Measurements from ENCODE around the gene KLHL18.

KLHL18 gene

DNA sequence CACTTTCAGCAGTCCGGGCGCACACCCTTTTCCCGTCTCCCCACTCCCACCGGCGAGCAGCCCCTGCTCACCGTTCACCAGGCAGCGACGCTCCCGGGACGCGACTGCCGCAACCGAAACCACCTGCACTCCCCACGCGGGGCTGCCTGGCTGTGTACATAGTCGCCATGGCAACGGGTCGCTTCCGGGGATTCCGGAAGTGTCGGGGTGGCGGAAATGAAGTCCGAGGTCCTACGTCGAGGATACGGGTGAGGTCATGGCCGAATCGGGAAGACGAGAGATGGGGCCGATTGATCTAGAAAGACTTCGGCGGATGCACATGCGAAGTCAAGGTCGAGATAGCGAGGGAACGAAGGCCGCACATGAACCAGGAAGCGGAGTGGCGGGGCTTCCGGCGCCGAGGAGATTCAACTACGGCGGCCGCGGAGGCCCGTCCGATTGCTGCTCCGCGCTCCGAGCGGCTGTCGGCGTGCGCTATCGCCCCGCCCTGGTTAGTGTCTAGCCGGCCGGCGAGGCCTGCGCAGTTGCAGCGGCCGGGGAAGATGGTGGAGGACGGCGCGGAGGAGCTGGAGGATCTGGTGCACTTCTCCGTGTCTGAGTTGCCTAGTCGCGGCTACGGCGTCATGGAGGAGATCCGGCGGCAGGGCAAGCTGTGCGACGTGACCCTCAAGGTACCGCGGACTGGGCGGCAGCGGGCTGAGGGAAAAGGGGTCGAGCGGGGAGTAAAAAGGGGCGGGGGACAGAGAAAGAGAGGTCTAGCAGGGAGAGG lies at the start of gene KLHL18, which contains the start of gene KIF9:
Gene KLHL18 (plus strand): TSS at position 521 of the 769 bp plus-strand sequence. CDS start 22 bp downstream, at position 543.
Gene KIF9 (minus strand): TSS at position 376 of the 769 bp plus-strand sequence. CDS start 5,425 bp downstream, outside the sequence.
- peak within 1 kb of the TSS; percentile 86 for H3K4me3 ChIP-seq (ENCODE audit: low read depth, low read length)
- DNase-seq (ENCODE audit: low read depth) = peak; percentile 92
- TF ChIP-seq, protein P1, sequence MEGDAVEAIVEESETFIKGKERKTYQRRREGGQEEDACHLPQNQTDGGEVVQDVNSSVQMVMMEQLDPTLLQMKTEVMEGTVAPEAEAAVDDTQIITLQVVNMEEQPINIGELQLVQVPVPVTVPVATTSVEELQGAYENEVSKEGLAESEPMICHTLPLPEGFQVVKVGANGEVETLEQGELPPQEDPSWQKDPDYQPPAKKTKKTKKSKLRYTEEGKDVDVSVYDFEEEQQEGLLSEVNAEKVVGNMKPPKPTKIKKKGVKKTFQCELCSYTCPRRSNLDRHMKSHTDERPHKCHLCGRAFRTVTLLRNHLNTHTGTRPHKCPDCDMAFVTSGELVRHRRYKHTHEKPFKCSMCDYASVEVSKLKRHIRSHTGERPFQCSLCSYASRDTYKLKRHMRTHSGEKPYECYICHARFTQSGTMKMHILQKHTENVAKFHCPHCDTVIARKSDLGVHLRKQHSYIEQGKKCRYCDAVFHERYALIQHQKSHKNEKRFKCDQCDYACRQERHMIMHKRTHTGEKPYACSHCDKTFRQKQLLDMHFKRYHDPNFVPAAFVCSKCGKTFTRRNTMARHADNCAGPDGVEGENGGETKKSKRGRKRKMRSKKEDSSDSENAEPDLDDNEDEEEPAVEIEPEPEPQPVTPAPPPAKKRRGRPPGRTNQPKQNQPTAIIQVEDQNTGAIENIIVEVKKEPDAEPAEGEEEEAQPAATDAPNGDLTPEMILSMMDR (IDR thresholded peaks at IDR 0.05; ENCODE audit: low read depth, low read length, missing control alignments) = no peak

DNA sequence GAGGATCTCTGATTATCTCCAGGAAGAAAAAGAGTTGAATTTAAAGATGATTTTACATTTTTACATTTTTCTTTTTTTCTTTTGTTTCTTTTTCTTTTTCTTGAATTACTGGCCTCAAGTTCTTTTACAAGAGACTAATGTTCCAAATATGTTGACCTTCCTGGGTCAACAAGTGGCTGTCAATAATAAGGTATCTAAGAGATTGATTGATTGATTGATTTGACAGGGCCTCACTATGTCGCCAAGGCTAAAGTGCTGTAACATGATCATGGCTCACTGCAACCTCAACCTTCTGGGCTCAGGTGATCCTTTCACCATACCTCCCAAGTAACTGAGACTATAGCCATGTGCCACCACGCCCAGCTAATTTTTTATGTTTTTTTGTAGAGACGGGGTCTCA lies 44.7 kb upstream of the KLHL18 start:
- TF ChIP-seq, protein P1 (IDR thresholded peaks at IDR 0.05; ENCODE audit: low read depth, low read length, missing control alignments) = no peak
- no peak overlapping the region for H3K4me3 ChIP-seq (ENCODE audit: low read depth, low read length)
- DNase-seq (ENCODE audit: low read depth) = no peak

DNA sequence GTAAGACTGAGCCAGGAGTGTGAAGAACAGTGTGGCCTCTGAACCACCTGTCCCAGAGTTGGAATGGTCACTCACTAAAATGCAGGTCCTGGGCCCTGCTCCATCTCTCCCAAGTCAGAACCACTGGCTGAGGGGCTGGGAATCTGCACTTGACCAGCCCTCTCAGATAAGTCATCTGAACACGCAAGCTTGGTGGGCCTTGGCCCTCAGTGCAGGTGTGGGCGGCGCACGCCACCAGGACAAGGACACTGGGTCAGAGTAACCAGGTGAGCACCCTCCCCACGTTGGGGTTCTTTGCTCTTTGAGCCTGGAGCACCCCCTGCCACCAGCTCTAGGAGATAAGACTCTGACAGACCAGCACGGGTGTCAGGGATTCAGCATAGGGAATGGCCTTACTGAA lies 42.8 kb upstream of the KLHL18 start:
- DNase-seq (ENCODE audit: low read depth) = no peak
- TF ChIP-seq, protein P1 (IDR thresholded peaks at IDR 0.05; ENCODE audit: low read depth, low read length, missing control alignments) = no peak
- H3K4me3 ChIP-seq (ENCODE audit: low read depth, low read length) = no peak overlapping the region

DNA sequence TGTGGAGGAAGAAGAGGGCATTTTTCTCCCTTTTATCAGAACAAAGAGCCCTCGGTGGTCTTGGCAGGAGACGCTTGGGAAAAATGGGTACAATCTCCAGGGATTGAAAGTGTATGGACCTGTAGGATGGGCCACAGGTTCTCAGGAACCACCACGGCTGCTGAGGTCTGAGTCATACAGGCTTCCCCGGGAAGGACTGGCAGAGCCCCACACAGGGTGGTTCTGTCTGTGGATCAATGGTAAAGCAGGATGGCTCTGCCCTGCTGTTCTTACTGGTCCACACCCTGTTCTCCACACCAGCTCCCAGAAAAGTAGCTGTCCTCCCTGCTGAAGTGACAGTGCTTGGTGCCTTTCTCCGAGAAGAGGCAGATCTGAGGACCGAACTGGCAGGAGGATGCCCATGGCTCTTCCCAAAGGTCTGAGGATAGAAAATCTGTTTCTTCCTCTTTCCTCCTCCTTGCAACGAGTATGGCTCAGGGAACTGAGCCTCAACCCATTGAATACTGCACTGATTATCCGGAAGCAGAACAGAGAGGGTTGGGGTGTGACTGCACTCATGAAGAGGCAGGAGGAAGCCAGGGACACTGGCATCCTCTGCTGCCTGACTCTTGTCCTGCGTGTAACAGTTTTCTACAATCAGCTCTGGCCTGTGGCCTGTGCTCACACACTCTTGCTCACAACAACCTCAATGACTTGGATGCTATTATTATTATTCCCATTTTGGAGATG lies 39.2 kb upstream of the KLHL18 start:
- TF ChIP-seq, protein P1 (IDR thresholded peaks at IDR 0.05; ENCODE audit: low read depth, low read length, missing control alignments) = peak; percentile 20
- DNase-seq (ENCODE audit: low read depth) = no peak

DNA sequence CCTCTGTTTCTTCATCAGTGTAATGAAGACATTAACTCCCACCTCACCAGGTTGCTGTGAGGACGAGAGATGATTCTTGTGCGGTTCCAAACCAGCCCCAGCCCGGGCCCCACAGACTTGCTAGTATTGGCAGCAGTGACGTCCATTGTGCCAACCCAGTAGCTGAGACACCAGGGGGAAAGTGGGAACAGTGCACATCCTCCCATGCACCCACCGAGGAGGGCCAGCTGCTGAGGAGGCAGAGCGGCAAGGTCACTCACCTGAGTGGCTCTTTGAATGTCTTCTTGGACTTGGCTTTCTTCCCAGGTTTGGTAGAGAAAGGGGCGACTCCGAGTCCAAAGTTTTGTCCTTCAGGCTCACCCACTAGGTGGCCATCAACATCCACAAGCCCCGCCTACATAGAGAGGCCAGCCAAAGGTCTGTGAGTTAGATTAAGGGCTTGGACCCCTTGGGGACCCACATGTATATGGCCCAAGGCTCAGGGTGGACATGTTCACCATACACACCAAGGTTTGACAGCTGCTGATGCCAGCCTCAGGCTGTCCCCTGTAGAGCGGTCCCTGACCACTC lies 38.1 kb upstream of the KLHL18 start:
- TF ChIP-seq, protein P1 (IDR thresholded peaks at IDR 0.05; ENCODE audit: low read depth, low read length, missing control alignments) = no peak
- H3K4me3 ChIP-seq (ENCODE audit: low read depth, low read length) = no peak overlapping the region
- DNase-seq (ENCODE audit: low read depth) = no peak

More for the DNA sequence above, 39.2 kb upstream of the KLHL18 start:
- H3K4me3 ChIP-seq (ENCODE audit: low read depth, low read length) = no peak overlapping the region

DNA sequence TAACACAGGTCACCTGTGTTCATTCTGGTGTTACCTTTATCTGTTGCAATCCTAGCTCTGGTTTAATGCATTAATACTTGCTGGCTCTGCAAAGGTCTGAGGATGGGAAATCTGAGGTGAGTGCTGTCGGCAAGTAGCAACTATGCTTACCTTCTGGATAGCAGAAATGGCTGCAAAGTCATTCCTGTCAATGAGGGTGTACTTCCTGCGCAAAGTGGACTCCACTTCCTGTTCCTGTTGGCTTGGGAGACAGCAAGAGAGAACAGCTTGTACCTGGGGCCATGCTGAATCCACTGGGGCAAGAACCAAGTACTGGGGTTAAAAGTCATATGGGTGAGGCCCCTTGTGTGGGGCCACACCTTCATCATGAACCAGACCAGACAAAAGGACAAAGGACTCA lies 37.5 kb upstream of the KLHL18 start:
- DNase-seq (ENCODE audit: low read depth) = no peak
- TF ChIP-seq, protein P1 (IDR thresholded peaks at IDR 0.05; ENCODE audit: low read depth, low read length, missing control alignments) = no peak
- no peak overlapping the region for H3K4me3 ChIP-seq (ENCODE audit: low read depth, low read length)

Data from GM12864 (cell line).